Measurements from ENCODE around the gene ADNP2.

ADNP2 gene

GRCh38 chr18:80108739-80109675 is at the start of gene ADNP2:
ADNP2 (plus strand) TSS chr18:80109262; CDS start chr18:80117543, 8,281 bp downstream.
- peak within 1 kb of the TSS; percentile 88 for H3K27ac ChIP-seq
- peak; percentile 50; the same call in 1 of the 2 replicates for TF ChIP-seq ZFX (IDR thresholded peaks at IDR 0.05)
- no peak for TF ChIP-seq CTCF (conservative IDR thresholded peaks at IDR 0.05)

GRCh38 chr18:80059945-80060344 is 49.1 kb upstream of the ADNP2 start:
- H3K27ac ChIP-seq: no peak overlapping the region
- TF ChIP-seq CTCF (conservative IDR thresholded peaks at IDR 0.05) (no peak), ZFX (IDR thresholded peaks at IDR 0.05) (no peak)

- no peak overlapping the region for H3K27ac ChIP-seq
- TF ChIP-seq CTCF (conservative IDR thresholded peaks at IDR 0.05) (no peak), ZFX (IDR thresholded peaks at IDR 0.05) (no peak)
Observed at GRCh38 chr18:80065705-80066104, 43.4 kb upstream of the ADNP2 start.

- H3K27ac ChIP-seq: no peak overlapping the region
- no peak for TF ChIP-seq CTCF (conservative IDR thresholded peaks at IDR 0.05)
- TF ChIP-seq ZFX (IDR thresholded peaks at IDR 0.05): no peak
Observed at GRCh38 chr18:80067321-80067720, 41.7 kb upstream of the ADNP2 start.

- TF ChIP-seq CTCF (conservative IDR thresholded peaks at IDR 0.05): no peak
- TF ChIP-seq ZFX (IDR thresholded peaks at IDR 0.05): no peak
- H3K27ac ChIP-seq: no peak overlapping the region
Observed at GRCh38 chr18:80067897-80068296, 41.2 kb upstream of the ADNP2 start.

- TF ChIP-seq ZFX (IDR thresholded peaks at IDR 0.05) (no peak), CTCF (conservative IDR thresholded peaks at IDR 0.05) (no peak)
- no peak overlapping the region for H3K27ac ChIP-seq
Observed at GRCh38 chr18:80068571-80069272, 40.3 kb upstream of the ADNP2 start.

GRCh38 chr18:80070825-80071224 is 38.2 kb upstream of the ADNP2 start:
- no peak for TF ChIP-seq CTCF (conservative IDR thresholded peaks at IDR 0.05)
- TF ChIP-seq ZFX (IDR thresholded peaks at IDR 0.05): no peak

More at GRCh38 chr18:80070825-80071224, 38.2 kb upstream of the ADNP2 start:
- no peak overlapping the region for H3K27ac ChIP-seq
